WI38 (cell line): ENCODE results near the gene ACADS.

Experiments
- H3K4me3 ChIP-seq: 2 replicates; pipeline ENCODE4 v1.5.1; 2011; ENCODE audit warnings: low read depth, mild to moderate bottlenecking, control low read depth, low read length
- CTCF ChIP-seq: IDR thresholded peaks from 2 replicates; pipeline ENCODE4 v1.5.1; 2012; ENCODE audit warnings: low read depth, mild to moderate bottlenecking, control low read depth, low read length

Gene ACADS

GRCh38 chr12:120763250-120763649 is 37.6 kb downstream of the ACADS start:
- no peak for TF ChIP-seq CTCF
- no peak overlapping the region for H3K4me3 ChIP-seq

- no peak overlapping the region for H3K4me3 ChIP-seq
These were observed 39.2 kb downstream of the ACADS start for GRCh38 chr12:120764816-120765215.

GRCh38 chr12:120766566-120766965 is 40.9 kb downstream of the ACADS start:
- no peak for TF ChIP-seq CTCF
- no peak overlapping the region for H3K4me3 ChIP-seq

More at GRCh38 chr12:120764816-120765215, 39.2 kb downstream of the ACADS start:
- no peak for TF ChIP-seq CTCF

- no peak overlapping the region for H3K4me3 ChIP-seq
- no peak for TF ChIP-seq CTCF
These were observed 41.7 kb downstream of the ACADS start for GRCh38 chr12:120767071-120768024.

- TF ChIP-seq CTCF = no peak
- no peak overlapping the region for H3K4me3 ChIP-seq
These were observed 45.5 kb downstream of the ACADS start for GRCh38 chr12:120771097-120771496.

- no peak overlapping the region for H3K4me3 ChIP-seq
- TF ChIP-seq CTCF = no peak
These were observed 48.7 kb downstream of the ACADS start for GRCh38 chr12:120774169-120774916.
